OCI-LY1 (cell line): ENCODE data around the gene SLC7A7.

Experiments used
- CTCF ChIP-seq: fragments of 200-600 bp; sonication (generic), shearing (Covaris generic); IDR thresholded peaks from 2 replicates; pipeline ENCODE4 v1.5.1; 2017; ENCODE audit warnings: mild to moderate bottlenecking, antibody characterized with exemption, low read length, moderate library complexity, mixed read lengths
- EZH2 ChIP-seq: fragments of 200-600 bp; sonication (generic), shearing (Covaris generic); IDR thresholded peaks from 2 replicates; pipeline ENCODE4 v1.8.0; 2017; ENCODE audit warnings: borderline replicate concordance, mixed run types, mild to moderate bottlenecking, antibody characterized with exemption, low read length, moderate library complexity, mixed read lengths

- TF ChIP-seq CTCF: no peak
- no peak for TF ChIP-seq EZH2
Measured at GRCh38 chr14:22843123-22843925, 28.1 kb upstream of the SLC7A7 start.
